GM04503 (cell line): ENCODE data around the gene LONP2.

Experiments
- DNase-seq: peaks from one replicate; pipeline ENCODE4 v3.0.0-alpha.2; 2012; ENCODE audit warnings: low read depth

LONP2 gene

GRCh38 chr16:48244080-48244862 lies at the start of gene LONP2:
LONP2 (plus strand) TSS chr16:48244300; CDS start chr16:48244389, 89 bp downstream.
- DNase-seq = peak; percentile 50

GRCh38 chr16:48194828-48195556 lies 49.1 kb upstream of the LONP2 start:
- DNase-seq = no peak

- no peak for DNase-seq
Measured at GRCh38 chr16:48197294-48197693, 46.8 kb upstream of the LONP2 start.

- DNase-seq = no peak
Measured at GRCh38 chr16:48201515-48202201, 42.4 kb upstream of the LONP2 start.

- no peak for DNase-seq
Measured at GRCh38 chr16:48203974-48204824, 39.9 kb upstream of the LONP2 start.

- DNase-seq = no peak
Measured at GRCh38 chr16:48204825-48205151, 39.3 kb upstream of the LONP2 start.

GRCh38 chr16:48206594-48207242 lies 37.4 kb upstream of the LONP2 start:
- peak; percentile 1 for DNase-seq

GRCh38 chr16:48210747-48211146 lies 33.4 kb upstream of the LONP2 start:
- DNase-seq = no peak

GRCh38 chr16:48212033-48212432 lies 32.1 kb upstream of the LONP2 start:
- no peak for DNase-seq

- no peak for DNase-seq
Measured at GRCh38 chr16:48215738-48216137, 28.4 kb upstream of the LONP2 start.

GRCh38 chr16:48217708-48218107 lies 26.4 kb upstream of the LONP2 start:
- DNase-seq = no peak

GRCh38 chr16:48218473-48218872 lies 25.6 kb upstream of the LONP2 start:
- DNase-seq = no peak

GRCh38 chr16:48220891-48221290 lies 23.2 kb upstream of the LONP2 start:
- no peak for DNase-seq

- no peak for DNase-seq
Measured at GRCh38 chr16:48223490-48223889, 20.6 kb upstream of the LONP2 start.

- no peak for DNase-seq
Measured at GRCh38 chr16:48225456-48225855, 18.6 kb upstream of the LONP2 start.

- DNase-seq = no peak
Measured at GRCh38 chr16:48231727-48232492, 12.2 kb upstream of the LONP2 start.

GRCh38 chr16:48232493-48233040 lies 11.5 kb upstream of the LONP2 start:
- DNase-seq = no peak

- no peak for DNase-seq
Measured at GRCh38 chr16:48234630-48235029, 9.5 kb upstream of the LONP2 start.

GRCh38 chr16:48235058-48235555 lies 9.0 kb upstream of the LONP2 start:
- DNase-seq = no peak

- DNase-seq = no peak
Measured at GRCh38 chr16:48235556-48236136, 8.5 kb upstream of the LONP2 start.
